ENCODE measurements around the gene P4HB.

The P4HB gene

DNA sequence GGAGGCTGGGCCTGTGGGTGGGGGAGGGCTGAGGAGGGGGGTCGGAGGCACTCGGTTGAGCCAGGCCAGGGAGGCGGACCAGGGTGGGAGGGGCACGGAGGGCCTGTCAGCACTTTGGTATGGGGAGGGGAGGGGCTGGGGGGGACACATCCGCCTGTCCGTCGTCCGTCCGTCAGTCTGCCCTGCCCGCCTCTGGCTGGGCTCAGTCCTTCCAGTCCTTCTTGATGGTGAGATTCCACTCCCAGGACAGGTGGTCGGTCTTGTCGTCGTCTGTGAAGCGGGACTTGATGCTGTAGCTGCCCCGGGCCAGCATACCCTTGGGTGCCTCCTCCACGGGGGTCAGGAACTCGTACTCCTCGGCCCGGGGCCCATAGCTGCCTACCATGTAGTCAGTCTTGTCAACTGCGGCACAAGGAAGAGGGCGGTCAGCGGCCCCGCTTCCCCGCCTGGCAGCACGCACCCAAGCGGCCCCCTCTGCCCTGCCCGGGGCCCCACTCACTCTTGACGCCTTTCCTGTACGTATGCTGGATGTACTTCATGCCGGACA lies 8.4 kb upstream of the P4HB start:
- DNase-seq (ENCODE audit: low read depth in 4 of 4, low spot score in 1 of 4): no peak

DNA sequence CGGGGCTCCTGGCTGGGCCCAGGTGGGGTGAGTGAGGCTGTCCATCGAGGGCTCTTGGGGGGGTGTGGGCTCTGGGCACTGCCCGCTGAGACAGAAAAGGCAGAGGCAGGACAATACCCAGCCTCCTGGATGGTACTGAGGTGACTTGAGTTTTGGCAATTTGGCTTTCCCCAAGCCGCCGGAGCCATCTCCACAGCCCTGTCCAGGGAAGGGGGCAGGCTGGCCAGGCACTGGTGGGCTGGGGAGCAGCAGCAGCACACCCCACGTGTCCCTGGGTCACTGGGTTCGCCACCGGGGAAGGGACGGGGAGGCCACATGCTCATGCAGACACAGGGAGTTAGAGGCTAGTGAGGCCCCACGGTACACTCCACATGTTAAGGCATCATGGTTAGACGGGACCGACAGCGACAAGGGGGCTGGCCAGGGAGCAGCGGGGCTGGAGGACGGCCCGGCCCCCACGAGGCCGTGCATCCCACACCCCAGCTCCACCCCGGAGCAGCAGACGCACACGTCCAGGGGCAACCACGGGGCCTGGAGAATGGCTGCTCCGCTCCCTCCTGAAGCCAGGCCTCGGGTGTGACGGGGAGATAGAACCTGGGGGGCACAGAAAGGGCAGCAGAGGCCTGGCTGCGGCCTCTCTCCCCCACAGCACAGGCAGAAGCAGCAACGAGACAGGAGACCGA lies 7.8 kb upstream of the P4HB start:
- DNase-seq (ENCODE audit: low read depth in 4 of 4, low spot score in 1 of 4): no peak

DNA sequence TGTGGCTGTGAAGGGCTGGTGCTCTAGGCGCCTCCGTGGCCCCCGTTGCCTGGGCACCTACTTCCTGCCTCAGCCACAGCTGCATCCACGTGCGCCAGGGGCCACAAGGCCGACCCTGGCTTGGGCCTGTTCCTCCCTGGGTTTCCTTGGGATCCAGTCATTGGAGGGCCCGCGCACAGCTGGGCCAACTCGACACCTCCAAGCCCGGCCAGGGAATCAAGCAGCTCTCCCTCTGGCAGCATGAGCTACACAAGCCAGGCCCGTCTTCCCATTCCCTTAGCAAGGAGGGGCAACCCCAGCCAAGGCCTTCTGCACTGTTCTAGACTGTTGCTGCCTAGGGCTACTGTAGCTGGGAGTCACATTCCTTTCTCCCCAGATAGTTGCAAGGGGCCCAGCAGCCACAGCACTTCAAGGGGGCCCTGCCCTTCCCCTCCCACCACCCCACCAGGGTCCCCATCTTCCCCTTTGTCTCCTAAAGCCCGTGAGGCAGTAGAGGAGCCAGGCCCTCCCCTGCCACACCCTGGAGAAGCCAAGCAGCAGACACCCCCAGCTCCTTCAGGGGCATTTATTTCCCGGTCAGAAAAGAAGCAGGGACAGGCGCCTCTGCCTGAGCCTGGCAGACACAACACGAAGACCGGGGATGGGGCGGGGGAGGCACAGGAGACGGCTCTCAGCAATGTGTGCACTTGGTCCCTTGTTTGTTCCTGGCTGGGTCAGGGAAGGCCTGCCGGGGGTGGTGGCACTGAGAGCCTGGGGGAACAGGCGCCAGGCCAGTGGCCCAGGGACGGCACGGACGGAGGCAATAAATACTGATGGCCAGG lies 7.0 kb upstream of the P4HB start:
- no peak for DNase-seq (ENCODE audit: low read depth in 4 of 4, low spot score in 1 of 4)

DNA sequence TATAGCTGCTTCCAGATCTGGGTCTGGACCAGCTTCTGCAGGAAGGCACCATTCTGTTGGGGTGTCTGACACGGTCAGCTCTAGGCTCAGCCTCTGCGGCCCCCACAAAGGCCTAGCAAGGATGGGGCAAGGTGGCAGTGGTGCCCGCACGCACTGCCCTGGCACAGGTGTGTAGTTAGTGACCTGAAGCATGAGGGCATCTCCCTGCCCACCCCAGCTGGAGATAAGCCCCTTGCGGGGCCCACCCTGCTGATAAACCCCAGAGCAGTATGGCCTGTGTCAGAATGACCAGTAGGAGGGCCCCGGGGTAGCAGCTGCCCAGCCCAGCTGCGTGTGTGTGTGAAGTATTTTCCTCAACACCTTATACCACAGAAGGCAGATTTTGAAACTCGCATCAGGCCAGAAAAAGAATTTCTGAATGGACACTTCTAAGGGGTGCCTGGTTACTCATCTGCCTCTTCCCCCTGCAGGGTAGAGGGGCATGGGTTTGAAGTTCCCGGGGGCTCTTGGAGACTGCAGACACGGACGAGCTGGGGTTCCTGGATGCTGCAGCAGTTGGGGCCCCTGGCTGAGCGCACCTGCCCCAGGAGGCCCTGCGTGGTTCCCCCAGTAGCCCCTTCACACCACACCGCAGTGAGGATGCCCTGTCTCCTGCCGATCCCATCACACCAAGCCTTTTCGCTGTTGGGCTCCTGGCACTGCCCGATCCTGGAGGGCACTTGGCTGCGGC lies 6.3 kb upstream of the P4HB start:
- no peak for DNase-seq (ENCODE audit: low read depth in 4 of 4, low spot score in 1 of 4)

DNA sequence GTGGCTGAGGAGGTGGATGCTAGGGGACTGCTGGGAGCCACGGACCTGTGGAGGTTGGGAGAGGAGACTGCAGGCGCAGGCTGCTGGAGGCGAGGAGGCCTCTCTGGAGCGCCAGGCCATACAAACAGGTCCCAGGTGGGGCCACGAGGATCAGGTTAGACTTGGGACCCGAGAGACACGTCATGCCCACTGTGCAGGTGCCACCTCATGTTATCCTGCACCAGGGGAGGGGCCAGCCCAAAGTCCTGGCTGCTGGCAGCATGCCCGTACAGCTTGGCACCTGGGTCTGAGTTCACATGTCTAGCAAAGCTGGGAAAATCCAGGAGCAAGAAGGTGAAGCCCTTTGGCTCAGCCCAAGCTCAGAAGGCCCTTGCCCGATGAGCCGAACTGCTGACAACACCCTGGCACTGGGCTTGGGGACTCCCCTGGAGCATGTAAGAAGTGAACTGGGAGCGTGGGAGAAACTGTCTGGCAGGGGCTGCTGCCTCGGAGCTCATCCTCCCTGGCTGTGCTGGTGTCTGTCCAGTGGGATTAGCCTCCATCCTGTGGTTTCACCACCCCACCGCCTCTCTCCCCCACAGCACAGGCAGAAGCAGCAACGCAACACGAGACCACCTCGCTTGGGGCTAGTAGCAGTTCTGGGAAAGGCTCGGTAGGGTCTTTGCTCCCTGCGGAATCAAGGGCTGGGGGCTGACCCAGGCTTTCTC lies 5.6 kb upstream of the P4HB start:
- DNase-seq (ENCODE audit: low read depth in 4 of 4, low spot score in 1 of 4): no peak

DNA sequence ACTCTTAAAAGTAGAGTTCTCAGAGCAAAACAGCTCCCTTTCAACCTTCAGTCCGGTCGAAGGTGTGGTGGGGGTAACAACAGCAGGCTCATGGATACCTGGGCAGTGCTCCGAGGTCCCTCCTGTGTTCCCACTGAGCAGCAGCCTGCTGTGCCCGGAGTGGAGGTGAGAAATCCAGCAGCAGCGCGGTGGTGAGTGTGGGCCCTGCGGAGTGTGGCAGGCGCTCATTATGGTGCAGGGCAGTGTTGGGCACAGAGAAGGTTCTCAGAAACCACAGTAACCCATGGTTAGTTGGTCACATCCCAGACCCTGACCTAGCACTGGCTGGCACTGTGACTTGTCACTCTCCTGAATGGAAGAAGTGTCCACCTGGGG lies 5.0 kb upstream of the P4HB start:
- DNase-seq (ENCODE audit: low read depth in 4 of 4, low spot score in 1 of 4): no peak

DNA sequence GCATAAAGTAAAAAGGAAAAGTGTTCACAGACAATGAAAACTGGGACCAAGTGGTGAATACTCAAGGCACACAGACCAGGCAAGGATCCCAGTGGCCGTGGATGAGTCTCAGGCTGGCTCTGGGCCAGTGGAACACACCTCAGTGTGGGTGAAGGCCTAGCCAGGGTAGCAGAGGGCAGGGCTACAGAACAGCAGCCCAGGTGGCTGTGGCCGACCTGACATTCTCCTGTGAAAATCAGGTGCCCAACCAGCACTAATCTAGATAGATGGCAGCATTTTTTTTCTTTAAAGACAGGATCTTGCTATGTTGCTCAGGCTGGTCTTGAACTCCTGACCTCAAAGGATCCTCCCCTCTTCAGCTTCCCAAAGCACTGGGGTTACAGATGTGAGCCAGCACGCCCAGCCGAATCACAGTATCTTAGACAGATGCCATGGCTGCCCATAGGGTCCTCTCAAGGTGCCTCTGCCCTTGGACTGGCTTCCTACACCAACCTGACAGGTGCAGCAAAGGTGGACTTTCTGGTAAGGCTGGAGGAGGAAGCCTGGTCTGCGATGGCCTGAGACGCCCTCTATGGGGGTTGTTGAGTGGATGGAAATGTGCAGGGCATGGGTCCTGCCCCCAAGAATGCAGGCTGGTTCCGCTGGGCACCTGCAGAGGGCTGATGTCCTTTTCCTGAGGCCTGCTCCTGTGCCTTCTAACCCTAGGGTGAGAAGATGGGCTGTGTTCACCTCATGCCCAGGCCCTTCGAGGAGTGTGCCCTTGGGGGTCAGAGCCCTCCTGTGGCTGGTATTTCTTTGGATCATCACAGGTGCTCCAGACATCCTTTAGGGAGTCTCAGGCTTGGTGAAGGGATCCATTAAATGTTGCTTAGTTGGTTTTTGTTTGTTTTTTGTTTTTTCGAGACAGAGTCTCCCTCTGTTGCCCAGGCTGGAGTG lies 3.8 kb upstream of the P4HB start:
- DNase-seq (ENCODE audit: low read depth in 4 of 4, low spot score in 1 of 4): no peak

DNA sequence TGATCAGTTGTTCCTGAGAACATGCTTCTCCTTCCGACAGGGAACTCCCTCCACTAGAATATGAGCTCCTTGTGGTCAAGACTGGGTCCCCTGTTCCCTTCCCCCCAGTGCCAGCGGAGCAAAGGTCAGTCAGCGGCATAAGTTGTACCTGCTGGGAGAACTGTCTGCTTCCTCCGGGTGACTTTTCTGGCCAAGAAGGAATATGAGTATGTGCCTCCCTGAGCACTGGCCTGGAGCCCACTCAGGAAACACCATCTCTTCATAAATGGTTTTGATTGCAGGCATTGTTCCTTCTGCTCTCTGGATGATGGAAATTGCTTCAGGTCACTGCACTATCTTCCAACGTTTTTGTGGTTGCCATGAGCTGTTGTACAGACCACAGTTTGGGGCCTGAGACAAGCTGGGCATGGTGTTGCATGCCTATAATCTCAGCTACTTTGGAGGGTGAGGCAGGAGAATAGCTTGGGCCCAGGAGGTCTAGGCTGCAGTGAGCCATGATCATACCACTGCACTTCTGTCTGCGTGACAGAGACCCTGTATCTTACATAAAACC lies 2.9 kb upstream of the P4HB start:
- no peak for DNase-seq (ENCODE audit: low read depth in 4 of 4, low spot score in 1 of 4)

DNA sequence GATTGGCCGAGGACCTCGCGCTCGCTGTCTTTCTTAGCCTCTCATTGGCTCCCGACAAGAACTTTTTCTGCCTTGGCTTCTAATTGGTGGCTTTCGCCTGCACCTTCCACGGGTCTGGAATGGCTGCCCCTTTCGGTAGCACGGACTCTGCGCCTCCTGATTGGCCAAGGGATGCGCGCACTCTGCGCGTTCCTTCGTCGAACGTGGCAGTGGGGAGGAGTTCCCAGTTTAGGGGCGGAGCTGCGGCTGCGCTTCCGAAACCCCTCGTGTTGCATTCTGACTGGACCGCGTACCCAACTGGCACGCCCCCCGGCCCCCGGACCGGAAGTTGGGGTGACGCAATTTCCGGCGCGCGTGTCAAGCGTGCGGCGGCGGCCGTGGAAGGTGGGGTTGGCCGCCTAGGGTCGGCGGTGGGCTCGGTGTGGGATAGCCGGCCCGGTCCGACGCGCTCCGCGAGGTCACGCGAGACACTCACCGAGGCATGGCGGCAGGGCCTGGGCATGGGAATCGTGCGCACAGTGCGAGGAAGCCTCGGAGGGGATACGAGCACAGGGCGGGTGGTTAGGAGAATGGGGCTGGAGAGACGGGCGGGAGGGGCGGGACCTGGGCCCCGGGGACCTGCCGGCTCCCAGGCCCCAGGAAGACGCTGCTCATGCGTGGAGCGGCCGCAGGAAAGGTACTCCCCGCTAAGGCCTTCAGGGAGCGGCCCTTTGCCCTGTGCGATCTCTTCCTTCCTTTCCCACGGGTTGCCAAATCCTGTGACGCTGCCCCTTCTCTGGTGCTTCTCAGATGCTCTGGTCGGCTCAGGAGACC lies 627 bp upstream of the P4HB start:
- DNase-seq (ENCODE audit: low read depth in 4 of 4, low spot score in 1 of 4): peak; percentile 98 to 99 (median 98)

DNA sequence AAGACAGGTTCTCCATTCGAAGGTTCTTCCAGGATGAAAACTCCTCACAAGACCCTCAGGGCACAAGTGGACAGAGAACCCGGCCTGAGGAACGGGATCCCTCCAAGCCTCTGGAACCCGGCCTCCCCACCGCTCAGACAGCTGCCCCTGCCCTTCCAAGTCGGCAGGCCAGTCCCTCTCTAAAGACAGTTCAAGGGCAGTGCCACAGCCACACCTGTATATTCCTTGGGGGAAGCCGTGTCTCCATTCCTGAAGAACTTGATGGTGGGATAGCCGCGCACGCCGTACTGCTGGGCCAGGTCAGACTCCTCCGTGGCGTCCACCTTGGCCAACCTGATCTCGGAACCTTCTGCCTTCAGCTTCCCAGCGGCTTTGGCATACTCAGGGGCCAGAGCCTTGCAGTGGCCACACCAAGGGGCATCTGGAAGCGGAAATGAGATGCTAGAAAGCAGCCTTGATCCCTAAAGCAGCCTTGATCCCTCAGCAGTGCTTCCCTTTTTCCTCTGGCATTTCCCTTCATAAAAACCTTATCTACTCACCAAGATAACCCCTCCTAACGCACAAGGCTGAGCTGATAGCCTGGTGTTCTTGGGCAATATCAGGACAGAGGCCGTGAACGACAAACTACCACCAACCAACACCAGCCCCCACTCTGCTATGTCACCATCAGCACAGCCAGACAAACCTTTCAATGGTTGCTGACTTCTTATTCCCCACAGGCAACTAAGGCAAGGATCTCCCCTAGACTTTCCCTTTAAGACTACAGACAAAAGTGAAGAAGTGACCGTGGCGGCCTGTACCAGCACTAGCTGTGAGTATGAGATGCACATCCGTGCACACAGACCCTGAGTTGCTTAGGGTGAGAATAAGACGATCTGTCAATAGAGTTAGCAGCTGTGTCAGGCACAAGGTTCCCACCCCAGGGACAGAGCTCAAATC lies 1.1 kb downstream of the P4HB start:
- DNase-seq (ENCODE audit: low read depth in 4 of 4, low spot score in 1 of 4): no peak

DNA sequence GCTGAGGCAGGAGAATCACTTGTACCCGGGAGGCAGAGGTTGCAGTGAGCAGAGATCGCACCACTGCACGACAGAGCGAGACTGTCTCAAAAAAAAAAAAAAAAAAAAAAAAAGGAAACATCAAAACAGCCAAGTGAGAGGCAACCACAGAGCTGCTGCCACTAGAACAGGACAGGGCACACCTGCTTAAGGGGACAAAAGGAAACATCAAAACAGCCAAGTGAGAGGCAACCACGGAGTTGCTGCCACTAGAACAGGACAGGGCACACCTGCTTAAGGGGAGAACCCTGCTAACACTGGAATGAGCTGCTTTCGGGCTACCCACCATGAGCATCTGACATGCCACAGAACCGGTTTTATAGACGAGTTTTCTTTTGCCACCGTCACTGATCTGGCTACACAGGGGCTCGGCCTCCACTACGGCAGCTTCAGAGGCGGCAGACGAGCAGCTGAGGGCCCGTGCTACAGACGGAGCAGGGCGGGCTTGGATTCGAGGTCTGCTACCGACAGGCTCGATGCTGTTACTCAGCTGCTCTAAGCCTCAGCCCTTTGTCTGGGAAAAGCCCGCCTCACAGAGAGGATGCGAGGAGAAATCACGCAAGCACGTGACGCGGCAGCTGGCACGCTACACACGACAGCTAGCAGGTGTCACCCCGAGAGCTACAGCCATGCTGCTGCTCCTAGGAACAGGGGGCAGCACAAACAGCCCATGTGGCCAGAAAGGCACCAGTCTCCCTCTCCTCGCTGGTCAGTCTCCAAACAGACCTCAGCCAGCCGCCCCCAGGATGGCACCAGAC lies 2.0 kb downstream of the P4HB start:
- DNase-seq (ENCODE audit: low read depth in 4 of 4, low spot score in 1 of 4): no peak

DNA sequence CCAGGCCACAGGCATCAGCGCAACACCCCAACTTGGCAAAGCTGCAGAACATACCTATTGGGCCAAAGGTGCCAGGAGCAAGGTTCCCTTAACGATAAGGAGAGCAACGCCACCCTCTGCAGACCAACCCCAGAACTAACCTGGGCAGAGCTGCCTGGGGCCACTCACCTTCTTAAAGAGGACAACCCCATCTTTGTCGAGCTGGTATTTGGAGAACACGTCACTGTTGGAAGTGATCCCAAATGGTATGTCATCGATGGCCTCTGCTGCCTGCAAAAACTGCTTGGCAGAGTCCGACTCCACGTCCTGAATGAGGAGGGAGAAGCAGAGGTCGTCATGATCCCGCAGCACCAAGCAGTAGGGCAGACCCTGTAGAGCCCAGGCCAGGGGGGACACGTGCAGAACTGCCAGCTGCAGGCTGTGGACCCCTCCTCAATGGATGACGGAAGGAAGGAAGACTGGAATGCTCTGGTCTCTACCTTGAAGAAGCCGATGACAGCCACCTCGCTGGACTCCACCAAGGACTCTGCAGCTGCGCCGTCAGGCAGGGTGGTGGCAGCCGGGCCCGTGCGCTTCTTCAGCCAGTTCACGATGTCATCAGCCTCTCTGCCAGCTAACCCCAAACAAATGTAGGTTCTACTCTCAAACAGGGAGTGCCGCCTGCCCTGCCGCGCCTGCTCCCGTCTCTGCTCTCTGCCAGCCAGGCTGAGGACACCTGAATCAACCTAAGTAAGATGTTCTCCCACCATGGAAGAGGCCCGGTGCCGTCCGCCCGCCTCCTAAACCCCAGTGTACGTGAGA lies 5.2 kb downstream of the P4HB start:
- no peak for DNase-seq (ENCODE audit: low read depth in 4 of 4, low spot score in 1 of 4)

DNA sequence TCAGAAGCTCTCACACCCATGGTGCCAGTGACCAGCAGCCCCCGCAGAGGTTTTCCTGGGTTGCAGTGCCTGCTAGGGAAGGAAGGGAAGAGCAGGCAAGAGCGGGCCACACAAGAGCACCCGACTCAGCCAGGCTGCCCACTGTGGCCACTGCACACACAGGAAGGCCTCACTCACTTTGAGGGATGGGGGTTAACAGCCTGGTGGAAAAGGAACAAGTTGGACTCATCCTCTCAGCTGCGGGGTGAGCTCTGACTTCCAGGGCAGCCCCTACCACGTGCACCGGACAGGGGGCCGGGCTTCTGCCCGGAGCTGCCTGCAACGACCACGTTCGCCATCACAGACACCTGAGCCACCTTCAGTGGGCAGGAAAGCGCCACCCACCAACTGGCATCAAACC lies 8.1 kb downstream of the P4HB start:
- DNase-seq (ENCODE audit: low read depth in 4 of 4, low spot score in 1 of 4): no peak

DNA sequence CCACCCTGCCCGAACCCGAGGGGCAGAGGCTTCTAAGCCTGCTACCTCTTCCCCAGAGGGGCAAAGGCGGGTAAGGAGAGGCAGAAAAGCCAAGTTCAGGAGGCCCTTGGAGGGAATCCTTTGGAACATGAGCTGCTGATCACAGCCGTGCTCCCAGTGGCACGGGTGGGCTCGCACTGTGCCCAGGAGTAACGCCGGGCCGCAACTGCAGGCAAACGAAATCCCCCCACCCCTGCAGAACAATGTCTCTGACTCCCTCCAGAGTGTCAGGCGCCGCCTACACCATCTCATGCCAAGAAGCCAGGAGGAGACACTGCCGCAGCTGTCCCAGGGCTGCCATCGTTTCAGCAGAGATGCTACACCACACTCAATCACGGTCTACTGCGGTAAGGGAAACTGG lies 8.9 kb downstream of the P4HB start:
- no peak for DNase-seq (ENCODE audit: low read depth in 4 of 4, low spot score in 1 of 4)

DNA sequence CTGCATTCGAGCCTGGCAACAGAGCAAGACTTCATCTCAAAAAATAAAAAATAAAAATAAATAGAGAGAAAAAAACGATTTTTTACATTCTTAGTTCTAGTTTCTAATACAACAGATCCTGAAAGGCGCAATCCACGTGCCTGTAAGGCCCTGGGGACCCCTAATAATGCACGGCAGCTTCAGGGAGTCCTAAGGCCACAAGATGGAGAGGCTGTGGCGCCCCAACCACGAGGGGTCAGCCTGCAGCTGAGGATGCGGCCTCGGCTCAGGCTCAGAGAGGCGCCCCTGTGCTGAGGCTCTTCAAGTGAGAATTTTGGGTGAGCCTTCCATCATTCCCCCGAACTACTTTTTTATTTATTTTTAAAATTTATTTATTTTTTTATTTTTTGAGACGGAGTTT lies 10.9 kb downstream of the P4HB start:
- DNase-seq (ENCODE audit: low read depth in 4 of 4, low spot score in 1 of 4): no peak
